NCI-H460 (cell line): Measurements from ENCODE around the gene HNF1A. TPM values are rescaled to one million over a fixed set of nuclear protein-coding genes. Genes with fewer than 3 reads are reported as not detected.
"Not testable (repeated sequence)": the region's sequence is repeated elsewhere in the genome, so short reads cannot be mapped to it uniquely, and the experiment has no call there.

Experiments
- DNase-seq: peaks from one replicate; pipeline ENCODE4 v3.0.0-alpha.2; 2016; ENCODE audit warnings: low read depth; ENCODE audit errors: extremely low read depth
- polyA plus RNA-seq: library from polyadenylated mRNA; depleted of rRNA; stranded (reverse); fragments of >200 nt; gene quantifications from 2 replicates; pipeline ENCODE4 v1.2.3, GENCODE V29; 2014; cell fraction: nucleus; rRNA removed
- total RNA-seq: library from RNA; depleted of rRNA; stranded (reverse); fragments of >200 nt; shearing (Covaris generic); gene quantifications from 2 replicates; pipeline ENCODE4 v1.2.3, GENCODE V29; 2014; rRNA removed

HNF1A gene
- not detected in 2 replicates for total RNA-seq
- not detected in 2 replicates for polyA plus RNA-seq

GRCh38 chr12:120978296-120979219 lies at the start of gene HNF1A:
HNF1A (plus strand) TSS chr12:120978543; CDS start chr12:120978769, 226 bp downstream.
- DNase-seq = no peak

DNA sequence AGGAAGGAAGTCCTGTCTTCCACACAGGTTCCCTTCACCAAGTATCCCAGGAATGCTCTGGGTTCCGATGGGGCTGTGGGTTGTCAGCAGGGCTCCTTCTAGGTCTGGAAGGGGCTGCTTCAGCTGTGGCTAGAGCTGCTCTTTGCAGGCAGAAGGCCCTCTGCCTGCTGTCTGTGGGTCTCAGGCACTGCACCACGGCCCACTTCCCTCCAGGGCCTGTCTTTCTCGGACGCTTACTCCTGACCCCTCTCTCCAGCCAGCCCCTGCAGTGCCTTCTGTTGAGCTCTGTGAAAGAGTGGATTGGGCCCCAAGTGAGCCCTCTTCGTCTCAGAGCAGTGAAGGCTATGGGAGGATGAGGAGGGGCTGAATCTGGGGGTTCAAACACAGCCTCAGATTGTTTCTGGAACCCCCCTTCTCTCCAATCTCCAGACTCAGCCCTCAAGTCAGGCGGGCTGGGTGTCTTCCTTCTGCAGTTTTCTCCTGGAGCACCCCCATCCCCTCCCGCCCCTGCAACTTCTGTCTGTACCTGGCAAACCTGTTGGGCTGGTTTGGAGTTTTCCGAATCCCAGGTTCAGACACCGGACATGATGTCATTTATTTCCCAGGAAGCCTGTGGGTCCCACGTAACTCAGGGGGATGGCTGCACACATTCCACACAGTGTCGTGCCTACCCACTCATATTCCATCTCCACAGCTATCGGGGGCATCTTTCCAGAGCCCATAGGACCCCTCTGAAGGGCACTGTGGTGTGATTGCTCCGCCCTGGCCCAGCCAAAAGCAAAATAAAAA lies 49.3 kb upstream of the HNF1A start:
- DNase-seq = no peak

- no peak for DNase-seq
These were observed 48.3 kb upstream of the HNF1A start for GRCh38 chr12:120930032-120930431.

GRCh38 chr12:120932058-120932457 lies 46.3 kb upstream of the HNF1A start:
- DNase-seq = no peak

DNA sequence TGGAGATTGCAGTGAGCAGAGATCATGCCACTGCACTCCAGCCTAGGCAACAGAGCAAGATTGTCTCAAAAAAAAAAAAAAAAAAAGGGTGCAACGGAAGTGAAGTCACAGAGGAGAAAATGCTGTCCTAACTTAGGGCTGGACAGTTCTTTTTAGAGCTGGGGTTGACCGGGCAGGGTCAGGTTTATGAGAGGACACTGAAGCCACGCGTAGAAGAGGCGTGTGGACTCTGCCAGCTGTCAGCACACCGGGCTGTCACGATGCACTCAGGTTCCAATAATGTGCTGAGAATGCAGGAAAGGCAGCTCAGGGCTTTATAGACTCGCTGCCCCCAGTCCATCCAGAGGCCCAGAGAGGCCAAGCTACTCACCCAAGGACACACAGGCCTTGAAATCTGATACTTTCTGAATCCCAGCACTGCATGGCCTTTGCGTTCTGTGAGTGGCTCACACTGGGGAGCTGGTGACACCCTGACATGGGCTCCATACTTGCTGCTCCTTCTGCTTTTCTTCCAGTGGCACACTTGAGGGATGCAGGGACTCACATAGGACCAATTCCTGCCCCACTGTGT lies 45.3 kb upstream of the HNF1A start:
- DNase-seq = no peak

GRCh38 chr12:120933786-120934185 lies 44.6 kb upstream of the HNF1A start:
- DNase-seq = no peak

DNA sequence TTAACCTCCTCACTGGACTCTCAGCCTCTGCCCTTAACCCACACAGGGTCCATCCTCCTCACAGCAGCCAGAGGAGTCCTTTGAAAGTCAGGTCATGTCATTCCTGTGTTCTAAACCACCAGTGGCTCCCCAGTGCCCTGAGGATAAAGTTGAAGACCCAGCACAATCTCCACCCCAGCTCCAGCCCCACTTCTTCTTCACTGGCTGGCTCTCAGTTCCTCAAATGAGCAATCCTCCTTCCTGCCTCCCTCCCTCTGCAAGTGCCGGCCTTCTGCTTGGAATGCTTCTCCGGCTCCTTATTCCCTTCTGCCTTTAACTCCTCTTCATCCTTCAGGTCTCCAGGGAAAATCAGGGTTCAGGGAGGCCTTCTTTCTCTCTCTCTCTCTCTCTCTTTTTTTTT lies 42.1 kb upstream of the HNF1A start:
- DNase-seq = no peak

GRCh38 chr12:120938496-120938895 lies 39.8 kb upstream of the HNF1A start:
- no peak for DNase-seq

DNA sequence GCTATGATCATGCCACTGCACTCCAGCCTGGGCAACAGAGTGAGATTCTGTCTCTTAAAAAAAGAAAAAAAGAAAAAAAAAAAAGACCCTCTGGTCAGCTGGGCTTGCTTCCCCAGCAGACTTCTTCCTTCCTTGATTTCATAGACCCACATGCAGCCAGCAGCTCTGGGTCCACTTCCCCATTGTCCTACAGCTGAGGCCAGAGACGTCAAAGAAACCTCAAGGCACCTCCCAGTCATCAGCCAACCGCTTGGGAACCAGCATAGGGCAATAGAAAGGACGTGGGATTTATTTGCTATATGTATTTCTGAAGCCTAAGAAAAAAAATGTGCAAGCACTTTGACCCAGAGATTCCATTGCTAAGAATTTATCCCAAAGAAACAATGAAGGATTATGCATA lies 38.8 kb upstream of the HNF1A start:
- DNase-seq = no peak

GRCh38 chr12:120940006-120940405 lies 38.3 kb upstream of the HNF1A start:
- no peak for DNase-seq

DNA sequence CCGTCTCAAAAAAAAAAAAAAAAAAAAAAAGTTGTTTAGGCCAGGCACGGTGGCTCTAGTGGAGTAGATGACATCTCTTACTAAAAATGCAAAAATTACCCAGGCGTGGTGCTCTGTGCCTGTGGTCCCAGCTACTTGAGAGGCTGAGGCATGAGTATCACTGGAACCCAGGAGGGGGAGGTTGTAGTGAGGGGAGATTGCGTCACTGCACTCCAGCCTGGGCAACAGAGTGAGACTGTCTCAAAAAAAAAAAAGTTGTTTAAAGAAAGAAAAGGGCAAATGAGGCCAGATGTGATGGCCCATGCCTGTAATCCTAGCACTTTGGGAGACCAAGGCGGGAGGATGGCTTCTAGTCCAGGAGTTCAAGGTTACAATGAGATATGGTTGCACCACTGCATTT lies 37.5 kb upstream of the HNF1A start:
- DNase-seq = no peak

GRCh38 chr12:120941412-120941811 lies 36.9 kb upstream of the HNF1A start:
- DNase-seq = no peak

GRCh38 chr12:120941846-120942405 lies 36.4 kb upstream of the HNF1A start:
- no peak for DNase-seq

- no peak for DNase-seq
These were observed 34.9 kb upstream of the HNF1A start for GRCh38 chr12:120943482-120943881.

DNA sequence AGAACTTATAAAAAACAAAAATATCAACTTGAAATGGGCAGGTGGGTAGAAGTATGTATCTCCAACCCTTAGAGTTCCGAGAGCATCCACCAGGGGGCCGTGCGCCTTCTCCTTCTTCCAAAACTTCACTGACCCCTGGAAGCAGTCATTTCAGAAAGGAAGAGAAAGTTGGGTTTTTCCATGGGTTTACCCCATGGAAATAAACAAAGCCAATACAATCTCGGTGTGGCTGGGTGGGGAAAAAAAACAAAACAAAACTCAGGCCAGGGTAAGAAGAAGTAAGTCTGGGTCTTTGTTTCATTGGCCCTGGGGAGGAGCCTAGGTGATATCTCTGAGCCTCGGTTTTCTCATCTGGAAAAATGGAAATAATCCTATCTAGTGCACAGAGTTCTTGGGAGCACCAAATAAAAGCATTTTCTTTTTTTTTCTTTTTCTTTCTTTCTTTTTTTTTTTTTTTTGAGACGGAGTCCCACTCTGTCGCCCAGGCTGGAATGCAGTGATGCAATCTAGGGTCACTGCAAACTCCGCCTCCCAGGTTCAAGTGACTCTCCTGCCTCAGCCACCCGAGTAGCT lies 33.6 kb upstream of the HNF1A start:
- peak; percentile 34 for DNase-seq

DNA sequence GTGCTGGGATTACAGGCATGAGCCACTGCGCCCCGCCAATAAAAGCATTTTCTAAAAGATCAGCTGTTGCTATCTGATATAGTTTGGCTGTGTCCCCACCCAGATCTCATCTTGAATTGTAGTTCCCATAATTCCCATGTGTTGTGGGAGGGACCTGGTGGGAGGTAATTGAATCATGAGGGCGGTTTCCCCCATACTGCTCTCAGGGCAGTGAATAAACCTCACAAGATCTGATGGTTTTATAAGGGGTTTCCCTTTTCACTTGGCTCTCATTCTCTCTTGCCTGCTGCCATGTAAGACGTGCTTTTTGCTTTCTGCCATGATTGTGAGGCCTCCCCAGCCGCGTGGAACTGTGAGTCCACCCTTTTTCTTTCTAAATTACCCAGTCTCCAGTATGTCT lies 32.8 kb upstream of the HNF1A start:
- not testable (repeated sequence) for DNase-seq

- not testable (repeated sequence) for DNase-seq
These were observed 28.0 kb upstream of the HNF1A start for GRCh38 chr12:120950260-120950799.

DNA sequence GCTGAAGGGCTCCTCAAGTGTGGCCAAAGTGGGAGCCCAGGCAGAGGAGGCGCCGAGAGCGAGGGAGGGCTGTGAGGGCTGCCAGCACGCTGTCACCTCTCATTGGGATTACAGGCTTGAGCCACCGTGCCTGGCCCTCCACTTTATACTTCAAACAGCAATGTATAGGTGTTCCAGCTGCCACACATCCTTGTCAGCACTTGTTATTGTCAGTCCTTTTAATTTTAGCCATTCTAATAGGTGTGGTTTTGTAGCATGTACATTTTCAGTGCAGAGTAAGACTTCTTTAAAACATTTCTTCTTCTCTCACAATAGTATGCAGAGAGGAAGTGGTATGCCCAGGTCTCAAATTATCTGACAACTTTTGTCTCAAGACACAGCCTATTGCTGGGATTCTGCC lies 27.5 kb upstream of the HNF1A start:
- no peak for DNase-seq

DNA sequence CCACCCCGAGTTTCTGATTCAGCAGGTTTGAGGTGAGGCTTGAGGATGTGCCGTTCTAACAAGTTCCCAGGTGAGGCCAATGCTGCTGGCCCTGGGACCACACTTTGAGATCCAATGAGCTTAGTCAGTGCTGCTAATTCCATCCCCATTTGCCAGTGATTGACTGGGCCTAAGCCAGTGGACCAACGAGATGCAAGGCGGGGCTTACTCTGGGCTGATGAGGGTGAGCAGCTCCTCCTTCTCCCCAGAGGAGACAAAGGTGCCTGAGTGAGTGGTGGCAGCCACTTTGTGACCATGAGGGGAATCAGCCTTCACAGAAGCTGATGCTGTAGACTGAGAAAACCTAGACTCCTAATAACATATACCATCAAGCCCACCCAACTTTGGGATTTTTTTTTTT lies 23.1 kb upstream of the HNF1A start:
- DNase-seq = no peak

GRCh38 chr12:120956579-120957300 lies 21.6 kb upstream of the HNF1A start:
- DNase-seq = no peak
